T-cell (primary cell): Measurements from ENCODE around the gene NOC2L. TPM values are rescaled to one million over a fixed set of nuclear protein-coding genes. Genes with fewer than 3 reads are reported as not detected.

Source experiments
- ATAC-seq, 4 experiments: fragments of 200-7000 bp in 3 of 4; fragments of 150-1000 bp in 1 of 4; cut with Tn5 transposase; replicated peaks in 1 of 4; 1 replicate in 3 of 4; 2 replicates in 1 of 4; pipeline ENCODE4 v1.10.0; 2021; ENCODE audit warnings: moderate library complexity in 3 of 4, mild to moderate bottlenecking in 2 of 4, moderate number of reproducible peaks in 1 of 4
- CTCF ChIA-PET, 2 donors: fragments of 300-600 bp; sonication (Branson Sonifier 250); formaldehyde crosslinking; loops; one replicate each; lab custom pipeline; 2022; ENCODE audit warnings: antibody characterized with exemption in 2 of 2; lab: Charles Lee
- POLR2A ChIA-PET, 2 donors: fragments of 300-600 bp; sonication (Branson Sonifier 250); formaldehyde crosslinking; loops; one replicate each; lab custom pipeline; 2022; ENCODE audit warnings: antibody characterized with exemption in 2 of 2; lab: Charles Lee
- DNase-seq, 35 experiments: peaks; one replicate each; pipeline versions ENCODE4 v3.0.0 to v3.0.0-alpha.2; 2013 to 2023
- H3K27ac ChIP-seq: one replicate; pipeline ENCODE4 v1.5.1; 2013; ENCODE audit warnings: low read length
- H3K27me3 ChIP-seq, 2 experiments: replicated peaks in 1 of 2; 1 replicate in 1 of 2; 2 replicates in 1 of 2; pipeline versions ENCODE4 v1.6.1 to v1.7.0; 2013; ENCODE audit warnings: low read length in 1 of 2, mixed read lengths in 1 of 2; ENCODE audit not compliant: control insufficient read depth in 2 of 2, insufficient read depth in 2 of 2; ENCODE audit errors: extremely low read depth in 1 of 2
- H3K36me3 ChIP-seq, 2 donors: 1 replicate in 1 of 2; 2 replicates in 1 of 2; pipeline versions ENCODE4 v1.6.1 to v1.7.0; 2013; ENCODE audit warnings: low read length in 1 of 2; ENCODE audit not compliant: control insufficient read depth in 2 of 2, insufficient read depth in 1 of 2; ENCODE audit errors: extremely low read depth in 1 of 2
- H3K4me1 ChIP-seq, 2 experiments: 1 replicate in 1 of 2; 2 replicates in 1 of 2; pipeline versions ENCODE4 v1.6.1 to v1.7.0; 2013; ENCODE audit warnings: low read length in 2 of 2, mixed read lengths in 1 of 2; ENCODE audit not compliant: insufficient read depth in 2 of 2, control insufficient read depth in 1 of 2; ENCODE audit errors: extremely low read depth in 1 of 2
- H3K4me3 ChIP-seq, 2 donors: 1 replicate in 1 of 2; 2 replicates in 1 of 2; pipeline versions ENCODE4 v1.5.1 to v1.7.0; 2013; ENCODE audit warnings: mild to moderate bottlenecking in 2 of 2, low read length in 1 of 2, moderate library complexity in 1 of 2; ENCODE audit not compliant: control insufficient read depth in 1 of 2; ENCODE audit errors: extremely low read depth in 1 of 2
- H3K9me3 ChIP-seq: 2 replicates; pipeline ENCODE4 v1.7.0; 2013
- H3K27ac Mint-ChIP-seq, 2 donors: one replicate each; pipeline ENCODE4 v1.8.0; 2020 to 2021; ENCODE audit warnings: mild to moderate bottlenecking in 2 of 2, mixed read lengths in 2 of 2
- H3K27me3 Mint-ChIP-seq, 2 donors: one replicate each; pipeline ENCODE4 v1.8.0; 2021 to 2022; ENCODE audit warnings: mixed read lengths in 2 of 2
- H3K36me3 Mint-ChIP-seq: one replicate; pipeline ENCODE4 v1.8.0; 2021; ENCODE audit warnings: mixed read lengths
- H3K4me1 Mint-ChIP-seq, 3 donors: one replicate each; pipeline ENCODE4 v1.8.0; 2020 to 2022; ENCODE audit warnings: mixed read lengths in 3 of 3, mild to moderate bottlenecking in 1 of 3
- H3K4me3 Mint-ChIP-seq, 3 donors: one replicate each; pipeline ENCODE4 v1.8.0; 2020 to 2022; ENCODE audit warnings: mild to moderate bottlenecking in 3 of 3, mixed read lengths in 3 of 3, moderate library complexity in 3 of 3
- H3K9me3 Mint-ChIP-seq, 3 donors: one replicate each; pipeline ENCODE4 v1.8.0; 2020 to 2022; ENCODE audit warnings: mixed read lengths in 3 of 3
- WGBS: methylation state at CpG from one replicate; pipeline ENCODE4 v1.1.5; 2013; ENCODE audit warnings: missing lambda C conversion rate; ENCODE audit not compliant: insufficient coverage; 5-methylcytosine and 5-hydroxymethylcytosine counted together
- total RNA-seq, 35 experiments: library from RNA in 6 of 35; stranded (reverse) in 6 of 35; fragments of 120-200 nt in 1 of 35; gene quantifications; one replicate each; pipeline versions ENCODE4 v1.2.1 to v1.2.4 and lab custom pipeline; 2013 to 2026

Gene NOC2L
- total RNA-seq, 5 donors from 2014 or later (not counting 1 experiment from before 2014, with no cell fraction given): 58.7 to 92.2 (median 83.4) TPM

- no peaks in the 10 kb centered on the region for H3K9me3 ChIP-seq
- Mint-ChIP-seq H3K27ac (no peak overlapping the region), H3K9me3 (no peaks in the 10 kb centered on the region), H3K27me3 (peaks cover 24 to 50% of the 10 kb centered on the region in 2 donors), H3K4me3 (no peak overlapping the region), H3K36me3 (no peaks in the 10 kb centered on the region), H3K4me1 (peaks cover 5 to 14% (median 13%) of the 10 kb centered on the region in 3 donors)
- peaks cover 0 to 80% of the 10 kb centered on the region in 2 experiments for H3K27me3 ChIP-seq
- no peak overlapping the region for H3K27ac ChIP-seq
- ChIA-PET CTCF (no interaction called here), POLR2A (no interaction called here)
- DNase-seq (no peak), ATAC-seq (no peak)
- no peak overlapping the region for H3K4me3 ChIP-seq
- H3K36me3 ChIP-seq: no peaks in the 10 kb centered on the region
- WGBS: 83% methylated on average over 11 of the region's 15 CpGs
- H3K4me1 ChIP-seq: peaks cover 11 to 42% of the 10 kb centered on the region in 2 experiments
These were observed 20.9 kb downstream of the NOC2L start for GRCh38 chr1:938088-938683.

GRCh38 chr1:937521-937920 lies 21.5 kb downstream of the NOC2L start:
- H3K4me3 ChIP-seq: no peak overlapping the region
- Mint-ChIP-seq H3K36me3 (no peaks in the 10 kb centered on the region), H3K4me3 (no peak overlapping the region), H3K9me3 (no peaks in the 10 kb centered on the region), H3K27ac (no peak overlapping the region), H3K4me1 (peaks cover 5 to 12% (median 10%) of the 10 kb centered on the region in 3 donors), H3K27me3 (peaks cover 24 to 49% of the 10 kb centered on the region in 2 donors)
- ATAC-seq (no peak), DNase-seq (no peak)
- H3K9me3 ChIP-seq: no peaks in the 10 kb centered on the region
- POLR2A ChIA-PET: no interaction called here
- H3K27me3 ChIP-seq: peaks cover 0 to 81% of the 10 kb centered on the region in 2 experiments
- no peaks in the 10 kb centered on the region for H3K36me3 ChIP-seq
- H3K27ac ChIP-seq: no peak overlapping the region
- CTCF ChIA-PET: no interaction called here
- peaks cover 11 to 36% of the 10 kb centered on the region in 2 experiments for H3K4me1 ChIP-seq
- WGBS: 91% methylated on average over 15 of the region's 16 CpGs

GRCh38 chr1:936348-937264 lies 22.4 kb downstream of the NOC2L start:
- Histone ChIP-seq H3K27me3 (peaks cover 0 to 84% of the 10 kb centered on the region in 2 experiments), H3K4me1 (peaks cover 9 to 32% of the 10 kb centered on the region in 2 experiments), H3K36me3 (no peaks in the 10 kb centered on the region), H3K9me3 (no peaks in the 10 kb centered on the region), H3K4me3 (no peak overlapping the region), H3K27ac (no peak overlapping the region)
- WGBS: 82% methylated on average over 19 of the region's 45 CpGs
- ChIA-PET CTCF (no interaction called here), POLR2A (no interaction called here)
- H3K4me3 Mint-ChIP-seq: no peak overlapping the region
- H3K9me3 Mint-ChIP-seq: no peaks in the 10 kb centered on the region
- H3K4me1 Mint-ChIP-seq: peaks cover 6 to 12% (median 10%) of the 10 kb centered on the region in 3 donors
- peaks cover 24 to 49% of the 10 kb centered on the region in 2 donors for H3K27me3 Mint-ChIP-seq
- no peak for DNase-seq
- H3K27ac Mint-ChIP-seq: no peak overlapping the region
- no peak for ATAC-seq
- no peaks in the 10 kb centered on the region for H3K36me3 Mint-ChIP-seq

- DNase-seq: no peak
- no peaks in the 10 kb centered on the region for H3K36me3 Mint-ChIP-seq
- H3K27me3 Mint-ChIP-seq: peaks cover 26 to 50% of the 10 kb centered on the region in 2 donors
- H3K9me3 ChIP-seq: no peaks in the 10 kb centered on the region
- peaks cover 5 to 7% (median 6%) of the 10 kb centered on the region in 3 donors for H3K4me1 Mint-ChIP-seq
- no peak overlapping the region for H3K4me3 Mint-ChIP-seq
- 47% methylated on average over 27 of the region's 30 CpGs for WGBS
- POLR2A ChIA-PET: no interaction called here
- CTCF ChIA-PET: no interaction called here
- peaks cover 4 to 24% of the 10 kb centered on the region in 2 experiments for H3K4me1 ChIP-seq
- H3K4me3 ChIP-seq: no peak overlapping the region
- H3K9me3 Mint-ChIP-seq: no peaks in the 10 kb centered on the region
- H3K27me3 ChIP-seq: peaks cover 0 to 82% of the 10 kb centered on the region in 2 experiments
- ATAC-seq: no peak
- H3K36me3 ChIP-seq: no peaks in the 10 kb centered on the region
- H3K27ac Mint-ChIP-seq: no peak overlapping the region
- no peak overlapping the region for H3K27ac ChIP-seq
These were observed 23.3 kb downstream of the NOC2L start for GRCh38 chr1:935751-936231.

GRCh38 chr1:934991-935750 lies 23.9 kb downstream of the NOC2L start:
- H3K4me3 ChIP-seq: no peak overlapping the region
- ATAC-seq: no peak
- WGBS: 35% methylated on average over 34 of the region's 37 CpGs

GRCh38 chr1:933603-933940 lies 25.5 kb downstream of the NOC2L start:
- DNase-seq: no peak
- H3K4me1 ChIP-seq: peaks cover 0 to 13% of the 10 kb centered on the region in 2 experiments
- no peaks in the 10 kb centered on the region for H3K9me3 ChIP-seq
- H3K27ac ChIP-seq: no peak overlapping the region
- Mint-ChIP-seq H3K9me3 (no peaks in the 10 kb centered on the region), H3K27me3 (peaks cover 22 to 41% of the 10 kb centered on the region in 2 donors), H3K27ac (no peak overlapping the region), H3K4me1 (peaks cover 3 to 5% (median 3%) of the 10 kb centered on the region in 3 donors), H3K36me3 (no peaks in the 10 kb centered on the region), H3K4me3 (no peak overlapping the region)
- H3K27me3 ChIP-seq: peaks cover 0 to 71% of the 10 kb centered on the region in 2 experiments
- ChIA-PET CTCF (no interaction called here), POLR2A (no interaction called here)
- ATAC-seq: no peak
- H3K36me3 ChIP-seq: no peaks in the 10 kb centered on the region
- H3K4me3 ChIP-seq: no peak overlapping the region
- WGBS: 48% methylated on average over 3 of the region's 10 CpGs

More at GRCh38 chr1:934991-935750, 23.9 kb downstream of the NOC2L start:
- Mint-ChIP-seq H3K9me3 (no peaks in the 10 kb centered on the region), H3K4me1 (peaks cover 3 to 5% (median 3%) of the 10 kb centered on the region in 3 donors), H3K27me3 (peaks cover 26 to 47% of the 10 kb centered on the region in 2 donors), H3K27ac (no peak overlapping the region), H3K36me3 (no peaks in the 10 kb centered on the region), H3K4me3 (peak overlapping the region in 1 of 3 donors; percentile 53)
- POLR2A ChIA-PET: no interaction called here
- Histone ChIP-seq H3K36me3 (no peaks in the 10 kb centered on the region), H3K27ac (no peak overlapping the region), H3K27me3 (peaks cover 0 to 77% of the 10 kb centered on the region in 2 experiments), H3K4me1 (peaks cover 0 to 18% of the 10 kb centered on the region in 2 experiments), H3K9me3 (no peaks in the 10 kb centered on the region)
- CTCF ChIA-PET: no interaction called here
- no peak for DNase-seq
